Ishikawa (cell line): ENCODE data around the gene RAB31.

Source experiments
- CEBPB ChIP-seq: IDR thresholded peaks from 2 replicates; pipeline ENCODE4 v1.6.1; 2012
- CREB1 ChIP-seq: IDR thresholded peaks from 2 replicates; pipeline ENCODE4 v1.6.1; 2012; ENCODE audit warnings: low read depth
- EGR1 ChIP-seq: IDR thresholded peaks from 2 replicates; pipeline ENCODE4 v1.6.1; 2012
- EP300 ChIP-seq: IDR thresholded peaks from 2 replicates; pipeline ENCODE4 v1.6.1; 2012; ENCODE audit warnings: borderline replicate concordance
- FOXM1 ChIP-seq: IDR thresholded peaks from 2 replicates; pipeline ENCODE4 v1.6.1; 2012; ENCODE audit warnings: low read depth, borderline replicate concordance
- RAD21 ChIP-seq: IDR thresholded peaks from 2 replicates; pipeline ENCODE4 v1.6.1; 2012; ENCODE audit warnings: low read depth
- TAF1 ChIP-seq: IDR thresholded peaks from 2 replicates; pipeline ENCODE4 v1.6.1; 2012; ENCODE audit warnings: low read depth, mild to moderate bottlenecking
- TCF12 ChIP-seq: IDR thresholded peaks from 2 replicates; pipeline ENCODE4 v1.6.1; 2012; ENCODE audit warnings: low read depth
- TEAD4 ChIP-seq: IDR thresholded peaks from 2 replicates; pipeline ENCODE4 v1.6.1; 2012
- YY1 ChIP-seq: IDR thresholded peaks from 2 replicates; pipeline ENCODE4 v1.6.1; 2012; ENCODE audit warnings: low read depth
- ZBTB7A ChIP-seq: IDR thresholded peaks from 2 replicates; pipeline ENCODE4 v1.6.1; 2012; ENCODE audit warnings: low read depth
- TF ChIP-seq, protein P1 (sequence below): IDR thresholded peaks from 2 replicates; pipeline ENCODE4 v1.6.1; 2012; ENCODE audit warnings: low read depth, mild to moderate bottlenecking
- TF ChIP-seq, protein P2 (sequence below): IDR thresholded peaks from 2 replicates; pipeline ENCODE4 v1.6.1; 2012
- TF ChIP-seq, protein P3 (sequence below): IDR thresholded peaks from 2 replicates; pipeline ENCODE4 v1.6.1; 2012

DNA sequence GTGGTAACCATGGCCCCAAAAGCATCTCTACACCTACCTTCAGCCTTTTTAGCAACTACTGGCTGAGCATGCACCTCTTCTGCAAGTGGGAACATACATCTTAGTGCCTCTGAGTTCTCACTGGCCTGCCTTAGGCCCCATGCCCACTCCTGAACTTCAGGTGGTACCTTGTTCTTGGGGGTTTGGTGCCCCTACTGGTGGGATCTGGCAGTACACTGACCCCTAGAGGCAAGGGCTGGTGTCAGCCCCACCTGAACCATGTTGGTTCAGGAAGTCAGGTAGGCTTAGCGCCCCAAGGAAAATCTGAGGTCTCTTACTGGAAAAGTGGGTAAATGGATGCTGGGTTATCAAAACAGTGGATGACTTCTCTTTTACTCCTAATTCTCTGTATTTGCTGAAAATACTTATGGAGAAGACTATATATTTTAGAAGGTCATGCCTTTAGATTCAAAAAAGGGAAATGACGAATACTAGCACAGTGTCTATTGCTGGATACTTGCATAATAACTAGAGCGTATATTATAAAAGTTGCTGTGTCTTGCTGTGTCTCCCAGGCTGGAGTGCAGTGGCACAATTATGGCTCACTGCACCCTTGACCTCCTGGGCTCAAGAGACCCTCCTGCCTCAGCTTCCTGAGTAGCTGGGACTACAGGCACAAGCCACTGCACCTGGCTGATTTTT lies 84.6 kb downstream of the RAB31 start:
- TF ChIP-seq TEAD4 (no peak), CEBPB (no peak), YY1 (no peak), CREB1 (no peak), RAD21 (peak; percentile 38), TAF1 (no peak), FOXM1 (no peak), TCF12 (no peak), ZBTB7A (no peak), EGR1 (no peak), EP300 (no peak)
- TF ChIP-seq, protein P1, sequence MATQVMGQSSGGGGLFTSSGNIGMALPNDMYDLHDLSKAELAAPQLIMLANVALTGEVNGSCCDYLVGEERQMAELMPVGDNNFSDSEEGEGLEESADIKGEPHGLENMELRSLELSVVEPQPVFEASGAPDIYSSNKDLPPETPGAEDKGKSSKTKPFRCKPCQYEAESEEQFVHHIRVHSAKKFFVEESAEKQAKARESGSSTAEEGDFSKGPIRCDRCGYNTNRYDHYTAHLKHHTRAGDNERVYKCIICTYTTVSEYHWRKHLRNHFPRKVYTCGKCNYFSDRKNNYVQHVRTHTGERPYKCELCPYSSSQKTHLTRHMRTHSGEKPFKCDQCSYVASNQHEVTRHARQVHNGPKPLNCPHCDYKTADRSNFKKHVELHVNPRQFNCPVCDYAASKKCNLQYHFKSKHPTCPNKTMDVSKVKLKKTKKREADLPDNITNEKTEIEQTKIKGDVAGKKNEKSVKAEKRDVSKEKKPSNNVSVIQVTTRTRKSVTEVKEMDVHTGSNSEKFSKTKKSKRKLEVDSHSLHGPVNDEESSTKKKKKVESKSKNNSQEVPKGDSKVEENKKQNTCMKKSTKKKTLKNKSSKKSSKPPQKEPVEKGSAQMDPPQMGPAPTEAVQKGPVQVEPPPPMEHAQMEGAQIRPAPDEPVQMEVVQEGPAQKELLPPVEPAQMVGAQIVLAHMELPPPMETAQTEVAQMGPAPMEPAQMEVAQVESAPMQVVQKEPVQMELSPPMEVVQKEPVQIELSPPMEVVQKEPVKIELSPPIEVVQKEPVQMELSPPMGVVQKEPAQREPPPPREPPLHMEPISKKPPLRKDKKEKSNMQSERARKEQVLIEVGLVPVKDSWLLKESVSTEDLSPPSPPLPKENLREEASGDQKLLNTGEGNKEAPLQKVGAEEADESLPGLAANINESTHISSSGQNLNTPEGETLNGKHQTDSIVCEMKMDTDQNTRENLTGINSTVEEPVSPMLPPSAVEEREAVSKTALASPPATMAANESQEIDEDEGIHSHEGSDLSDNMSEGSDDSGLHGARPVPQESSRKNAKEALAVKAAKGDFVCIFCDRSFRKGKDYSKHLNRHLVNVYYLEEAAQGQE = no peak
- TF ChIP-seq, protein P2, sequence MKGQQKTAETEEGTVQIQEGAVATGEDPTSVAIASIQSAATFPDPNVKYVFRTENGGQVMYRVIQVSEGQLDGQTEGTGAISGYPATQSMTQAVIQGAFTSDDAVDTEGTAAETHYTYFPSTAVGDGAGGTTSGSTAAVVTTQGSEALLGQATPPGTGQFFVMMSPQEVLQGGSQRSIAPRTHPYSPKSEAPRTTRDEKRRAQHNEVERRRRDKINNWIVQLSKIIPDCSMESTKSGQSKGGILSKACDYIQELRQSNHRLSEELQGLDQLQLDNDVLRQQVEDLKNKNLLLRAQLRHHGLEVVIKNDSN = no peak
- TF ChIP-seq, protein P3, sequence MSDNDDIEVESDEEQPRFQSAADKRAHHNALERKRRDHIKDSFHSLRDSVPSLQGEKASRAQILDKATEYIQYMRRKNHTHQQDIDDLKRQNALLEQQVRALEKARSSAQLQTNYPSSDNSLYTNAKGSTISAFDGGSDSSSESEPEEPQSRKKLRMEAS = no peak
